GM18868 (cell line): Measurements from ENCODE around the gene PCBP4.

ENCODE experiments used
- ATAC-seq: cut with Tn5 transposase; IDR thresholded peaks from one replicate; pipeline ENCODE4 v1.9.1; 2021; ENCODE audit warnings: mild to moderate bottlenecking, moderate library complexity; ENCODE audit not compliant: unreplicated experiment

Gene PCBP4

GRCh38 chr3:51974277-51974962 lies 7.2 kb upstream of the PCBP4 start:
- peak; percentile 9 for ATAC-seq

- ATAC-seq = no peak
These were observed 4.1 kb upstream of the PCBP4 start for GRCh38 chr3:51971350-51971749.

- no peak for ATAC-seq
These were observed 3.5 kb upstream of the PCBP4 start for GRCh38 chr3:51970606-51971300.

- ATAC-seq = no peak
These were observed 2.6 kb upstream of the PCBP4 start for GRCh38 chr3:51969841-51970240.

- no peak for ATAC-seq
These were observed 1.8 kb upstream of the PCBP4 start for GRCh38 chr3:51968883-51969678.

GRCh38 chr3:51968170-51968775 lies 1.0 kb upstream of the PCBP4 start:
- no peak for ATAC-seq

GRCh38 chr3:51966922-51967383 lies 301 bp downstream of the PCBP4 start:
- no peak for ATAC-seq

GRCh38 chr3:51966486-51966885 lies 768 bp downstream of the PCBP4 start:
- no peak for ATAC-seq

- no peak for ATAC-seq
These were observed 1.2 kb downstream of the PCBP4 start for GRCh38 chr3:51966016-51966415.

- no peak for ATAC-seq
These were observed 2.7 kb downstream of the PCBP4 start for GRCh38 chr3:51964521-51964920.

- ATAC-seq = no peak
These were observed 3.3 kb downstream of the PCBP4 start for GRCh38 chr3:51963951-51964451.

- no peak for ATAC-seq
These were observed 4.3 kb downstream of the PCBP4 start for GRCh38 chr3:51962854-51963530.

GRCh38 chr3:51961602-51962569 lies 5.4 kb downstream of the PCBP4 start:
- no peak for ATAC-seq

- ATAC-seq = no peak
These were observed 6.2 kb downstream of the PCBP4 start for GRCh38 chr3:51961011-51961410.

GRCh38 chr3:51960386-51960785 lies 6.9 kb downstream of the PCBP4 start:
- no peak for ATAC-seq

- ATAC-seq = no peak
These were observed 7.6 kb downstream of the PCBP4 start for GRCh38 chr3:51959651-51960050.

- no peak for ATAC-seq
These were observed 8.4 kb downstream of the PCBP4 start for GRCh38 chr3:51958603-51959521.

GRCh38 chr3:51957520-51958205 lies 9.6 kb downstream of the PCBP4 start:
- ATAC-seq = no peak
